Measurements from ENCODE around the gene BLOC1S3.

BLOC1S3 gene

DNA sequence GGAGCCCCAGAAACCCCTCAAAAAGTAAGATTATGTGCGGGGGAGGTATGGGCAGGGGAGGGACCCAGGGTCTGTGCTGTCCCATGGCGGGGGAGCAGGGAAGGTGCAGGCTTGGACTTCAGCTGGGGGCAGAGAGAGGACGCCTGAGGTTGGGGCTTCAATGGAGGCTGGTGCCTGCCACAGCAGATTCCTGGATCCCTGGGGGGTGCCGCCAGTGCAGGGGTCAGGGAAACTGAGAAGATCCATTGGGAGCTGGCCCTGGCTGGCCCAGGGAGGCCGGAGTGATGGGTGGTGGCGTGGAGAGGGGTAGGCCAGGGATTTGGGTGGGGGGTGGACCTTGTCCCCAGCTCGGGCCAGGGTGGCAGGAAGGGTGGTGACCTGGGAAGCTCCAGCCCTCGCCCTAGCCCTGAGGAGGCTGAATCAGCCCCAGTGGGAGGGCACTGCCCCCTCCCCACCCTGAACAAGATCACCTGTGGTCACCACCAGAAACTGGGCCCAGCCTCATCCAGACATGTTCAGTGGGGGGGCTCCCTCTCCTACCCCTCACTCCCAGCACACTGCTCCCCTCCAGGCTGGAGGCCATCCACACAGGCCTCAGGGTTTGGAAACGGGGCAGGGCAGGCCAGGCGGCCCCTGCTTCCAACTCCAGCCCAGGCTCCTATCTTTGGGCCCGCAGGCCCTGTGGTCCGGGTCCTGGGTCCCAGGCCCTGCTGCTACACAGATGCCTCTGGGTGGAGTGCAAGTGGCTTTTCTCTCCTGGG lies 19.2 kb upstream of the BLOC1S3 start:
- H3K79me2 ChIP-seq (ENCODE audit: low read length), result no peaks in the 10 kb centered on the region
- H3K9ac ChIP-seq (ENCODE audit: low read length), result no peak overlapping the region
- no peaks in the 10 kb centered on the region for H3K27me3 ChIP-seq (ENCODE audit: low read depth, low read length)
- H2AFZ ChIP-seq (ENCODE audit: low read depth, low read length), result no peak overlapping the region
- no peak for TF ChIP-seq EZH2phosphoT487 (IDR thresholded peaks at IDR 0.05; ENCODE audit: low read depth)
- TF ChIP-seq, protein P1, sequence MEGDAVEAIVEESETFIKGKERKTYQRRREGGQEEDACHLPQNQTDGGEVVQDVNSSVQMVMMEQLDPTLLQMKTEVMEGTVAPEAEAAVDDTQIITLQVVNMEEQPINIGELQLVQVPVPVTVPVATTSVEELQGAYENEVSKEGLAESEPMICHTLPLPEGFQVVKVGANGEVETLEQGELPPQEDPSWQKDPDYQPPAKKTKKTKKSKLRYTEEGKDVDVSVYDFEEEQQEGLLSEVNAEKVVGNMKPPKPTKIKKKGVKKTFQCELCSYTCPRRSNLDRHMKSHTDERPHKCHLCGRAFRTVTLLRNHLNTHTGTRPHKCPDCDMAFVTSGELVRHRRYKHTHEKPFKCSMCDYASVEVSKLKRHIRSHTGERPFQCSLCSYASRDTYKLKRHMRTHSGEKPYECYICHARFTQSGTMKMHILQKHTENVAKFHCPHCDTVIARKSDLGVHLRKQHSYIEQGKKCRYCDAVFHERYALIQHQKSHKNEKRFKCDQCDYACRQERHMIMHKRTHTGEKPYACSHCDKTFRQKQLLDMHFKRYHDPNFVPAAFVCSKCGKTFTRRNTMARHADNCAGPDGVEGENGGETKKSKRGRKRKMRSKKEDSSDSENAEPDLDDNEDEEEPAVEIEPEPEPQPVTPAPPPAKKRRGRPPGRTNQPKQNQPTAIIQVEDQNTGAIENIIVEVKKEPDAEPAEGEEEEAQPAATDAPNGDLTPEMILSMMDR (IDR thresholded peaks at IDR 0.05; ENCODE audit: low read depth, low read length), result no peak
- no peaks in the 10 kb centered on the region for H4K20me1 ChIP-seq (ENCODE audit: insufficient read depth, low read length)
- no peaks in the 10 kb centered on the region for H3K9me3 ChIP-seq (ENCODE audit: insufficient read depth, low read length)
- H3K27ac ChIP-seq (ENCODE audit: low read length), result no peak overlapping the region
- no peaks in the 10 kb centered on the region for H3K36me3 ChIP-seq (replicated peaks; ENCODE audit: low read depth, low read length)
- no peak overlapping the region for H3K4me2 ChIP-seq (ENCODE audit: low read length)
- H3K4me3 ChIP-seq (ENCODE audit: low read length), result no peak overlapping the region
- peaks cover 14% of the 10 kb centered on the region for H3K4me1 ChIP-seq (ENCODE audit: low read length)

GRCh38 chr19:45159971-45160324 lies 18.6 kb upstream of the BLOC1S3 start:
- H3K79me2 ChIP-seq (ENCODE audit: low read length), result no peaks in the 10 kb centered on the region
- no peaks in the 10 kb centered on the region for H3K27me3 ChIP-seq (ENCODE audit: low read depth, low read length)
- no peak overlapping the region for H3K4me2 ChIP-seq (ENCODE audit: low read length)
- no peak overlapping the region for H3K9ac ChIP-seq (ENCODE audit: low read length)
- H3K27ac ChIP-seq (ENCODE audit: low read length), result no peak overlapping the region
- H2AFZ ChIP-seq (ENCODE audit: low read depth, low read length), result no peak overlapping the region
- no peaks in the 10 kb centered on the region for H4K20me1 ChIP-seq (ENCODE audit: insufficient read depth, low read length)
- H3K9me3 ChIP-seq (ENCODE audit: insufficient read depth, low read length), result no peaks in the 10 kb centered on the region
- H3K36me3 ChIP-seq (replicated peaks; ENCODE audit: low read depth, low read length), result no peaks in the 10 kb centered on the region
- peaks cover 19% of the 10 kb centered on the region for H3K4me1 ChIP-seq (ENCODE audit: low read length)
- TF ChIP-seq, protein P1 (IDR thresholded peaks at IDR 0.05; ENCODE audit: low read depth, low read length), result no peak
- TF ChIP-seq EZH2phosphoT487 (IDR thresholded peaks at IDR 0.05; ENCODE audit: low read depth), result no peak
- no peak overlapping the region for H3K4me3 ChIP-seq (ENCODE audit: low read length)

DNA sequence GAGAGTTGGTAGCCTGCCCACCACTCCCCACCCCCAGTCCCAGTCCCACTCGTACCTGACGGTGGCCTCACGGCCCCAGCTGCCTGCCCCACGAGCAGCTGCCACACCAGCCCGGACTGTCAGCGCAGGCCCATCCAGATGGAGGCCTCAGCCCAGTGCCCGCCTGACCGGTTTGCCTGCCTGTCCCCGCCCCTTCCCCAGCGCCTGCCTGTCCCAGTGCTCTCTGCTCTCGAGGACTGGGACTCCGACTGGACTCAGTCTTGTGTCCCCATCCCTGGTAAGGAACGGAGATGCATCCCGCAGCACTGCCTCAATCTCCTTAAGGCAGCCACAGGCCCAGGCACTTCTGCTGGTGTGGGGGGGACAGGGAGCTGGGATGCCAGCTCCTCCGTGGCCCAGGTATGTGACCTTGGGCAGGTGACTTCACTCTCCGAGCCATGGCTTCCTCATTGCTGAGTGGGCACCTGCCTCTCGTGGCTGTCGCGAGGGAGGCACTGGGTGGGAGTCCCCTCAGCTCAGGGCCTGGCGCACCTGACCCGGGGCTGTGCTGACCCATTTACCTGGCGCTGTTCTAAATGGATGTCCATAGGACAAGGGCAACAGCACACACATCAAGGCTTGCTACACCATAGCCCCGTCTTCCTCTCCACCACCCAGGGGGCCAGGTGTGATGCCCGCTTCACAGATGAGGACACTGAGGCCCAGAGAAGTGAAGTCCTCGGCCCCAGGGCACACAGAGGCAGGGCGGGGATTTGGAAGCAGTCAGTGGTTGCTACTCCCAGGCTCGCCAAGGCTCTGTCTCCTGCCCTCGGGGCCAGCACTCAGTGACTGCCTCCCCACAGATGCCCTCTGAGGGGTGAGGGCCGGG lies 17.5 kb upstream of the BLOC1S3 start, which contains the start of gene NKPD1:
TSS of gene NKPD1 (minus strand) at position 113 of the 868 bp plus-strand sequence. CDS start 832 bp downstream, outside the sequence.
- no peaks in the 10 kb centered on the region for H3K9me3 ChIP-seq (ENCODE audit: insufficient read depth, low read length)
- H3K4me1 ChIP-seq (ENCODE audit: low read length), result peaks cover 23% of the 10 kb centered on the region
- no peaks in the 10 kb centered on the region for H3K79me2 ChIP-seq (ENCODE audit: low read length)
- no peak within 1 kb of the TSS for H3K9ac ChIP-seq (ENCODE audit: low read length)
- no peak within 1 kb of the TSS for H3K4me3 ChIP-seq (ENCODE audit: low read length)
- TF ChIP-seq EZH2phosphoT487 (IDR thresholded peaks at IDR 0.05; ENCODE audit: low read depth), result no peak
- TF ChIP-seq, protein P1 (IDR thresholded peaks at IDR 0.05; ENCODE audit: low read depth, low read length), result no peak
- no peaks in the 10 kb centered on the region for H4K20me1 ChIP-seq (ENCODE audit: insufficient read depth, low read length)
- no peak within 1 kb of the TSS for H3K27ac ChIP-seq (ENCODE audit: low read length)
- H3K36me3 ChIP-seq (replicated peaks; ENCODE audit: low read depth, low read length), result no peaks in the 10 kb centered on the region
- no peak within 1 kb of the TSS for H2AFZ ChIP-seq (ENCODE audit: low read depth, low read length)
- H3K27me3 ChIP-seq (ENCODE audit: low read depth, low read length), result no peaks in the 10 kb centered on the region
- H3K4me2 ChIP-seq (ENCODE audit: low read length), result no peak within 1 kb of the TSS

Data from OCI-LY3 (cell line).